Activated CD8-positive, alpha-beta T cell treated with anti-CD3 and anti-CD28 coated beads for 36 hours (primary cell): ENCODE results near the gene CNKSR3. TPM values are rescaled to one million over a fixed set of nuclear protein-coding genes. Genes with fewer than 3 reads are reported as not detected.

ENCODE experiments used
- ATAC-seq: fragments of 200-7000 bp; cut with Tn5 transposase; one replicate; pipeline ENCODE4 v1.10.0; 2021; ENCODE audit warnings: mild to moderate bottlenecking, moderate library complexity
- CTCF ChIA-PET: fragments of 350-600 bp; sonication (Branson Sonifier 250); formaldehyde crosslinking; loops from one replicate; lab custom pipeline; 2021; ENCODE audit warnings: antibody characterized with exemption; lab: Charles Lee
- POLR2A ChIA-PET: fragments of 350-600 bp; sonication (Branson Sonifier 250); formaldehyde crosslinking; loops from one replicate; lab custom pipeline; 2021; ENCODE audit warnings: antibody characterized with exemption; lab: Charles Lee
- DNase-seq: peaks from one replicate; pipeline ENCODE4 v3.0.0-alpha.2; 2020
- H3K27ac Mint-ChIP-seq: one replicate; pipeline ENCODE4 v1.8.0; 2021; ENCODE audit warnings: mild to moderate bottlenecking, mixed read lengths
- H3K27me3 Mint-ChIP-seq: one replicate; pipeline ENCODE4 v1.8.0; 2021; ENCODE audit warnings: mixed read lengths
- H3K36me3 Mint-ChIP-seq: one replicate; pipeline ENCODE4 v1.8.0; 2021; ENCODE audit warnings: low read depth, mixed read lengths
- H3K4me1 Mint-ChIP-seq: one replicate; pipeline ENCODE4 v1.8.0; 2021; ENCODE audit warnings: low read depth, mixed read lengths
- H3K4me3 Mint-ChIP-seq: one replicate; pipeline ENCODE4 v1.8.0; 2021; ENCODE audit warnings: mild to moderate bottlenecking, moderate library complexity, mixed read lengths
- H3K9me3 Mint-ChIP-seq: one replicate; pipeline ENCODE4 v1.8.0; 2021; ENCODE audit warnings: mixed read lengths
- CTCF ChIP-seq: fragments of 200-600 bp; IDR thresholded peaks from one replicate; pipeline ENCODE4 v1.8.0; 2022; ENCODE audit warnings: antibody characterized with exemption, mild to moderate bottlenecking
- intact Hi-C: fragments of 100-400 bp; cut with micrococcal nuclease; formaldehyde crosslinking; loops from one replicate; pipeline ENCODE4 v1.10.0; 2022
- total RNA-seq, 2 experiments: library from RNA; stranded (reverse); gene quantifications; one replicate each; pipeline ENCODE4 v1.2.3, GENCODE V29; 2021

The CNKSR3 gene
- total RNA-seq, 2 experiments from 2014 or later, result 0.34 to 0.45 TPM

GRCh38 chr6:154429711-154430110, 80.8 kb downstream of the CNKSR3 start:
- Mint-ChIP-seq H3K27me3 (no peaks in the 10 kb centered on the region), H3K4me3 (no peak overlapping the region), H3K36me3 (no peaks in the 10 kb centered on the region), H3K4me1 (no peaks in the 10 kb centered on the region), H3K27ac (no peak overlapping the region), H3K9me3 (peaks cover 3% of the 10 kb centered on the region)
- DNase-seq (no peak), ATAC-seq (no peak)
- ChIA-PET CTCF (interaction anchor here (0.7 kb wide), 1 partner anchor 11 kb away, joined by 3 read pairs; no protein-coding TSS in a partner anchor), POLR2A (no interaction called here)
- intact Hi-C loops, result no loop called here
- no peak for TF ChIP-seq CTCF

GRCh38 chr6:154428897-154429296, 81.6 kb downstream of the CNKSR3 start:
- POLR2A ChIA-PET, result no interaction called here
- DNase-seq (no peak), ATAC-seq (no peak)
- Mint-ChIP-seq H3K27ac (no peak overlapping the region), H3K27me3 (no peaks in the 10 kb centered on the region), H3K36me3 (no peaks in the 10 kb centered on the region), H3K4me3 (no peak overlapping the region), H3K9me3 (peaks cover 3% of the 10 kb centered on the region), H3K4me1 (no peaks in the 10 kb centered on the region)
- intact Hi-C loops, result no loop called here
- TF ChIP-seq CTCF, result no peak
- CTCF ChIA-PET, result no interaction called here

- Mint-ChIP-seq H3K36me3 (no peaks in the 10 kb centered on the region), H3K9me3 (peaks cover 3% of the 10 kb centered on the region), H3K27me3 (no peaks in the 10 kb centered on the region), H3K4me3 (no peak overlapping the region), H3K27ac (no peak overlapping the region), H3K4me1 (no peaks in the 10 kb centered on the region)
- intact Hi-C loops, result no loop called here
- TF ChIP-seq CTCF, result no peak
- DNase-seq, result no peak
- no peak for ATAC-seq
- POLR2A ChIA-PET, result no interaction called here
- CTCF ChIA-PET, result interaction anchor here (1.0 kb wide), 1 partner anchor 29 kb away, joined by 3 read pairs; no protein-coding TSS in a partner anchor
These were observed 83.0 kb downstream of the CNKSR3 start for GRCh38 chr6:154427446-154427845.

- Mint-ChIP-seq H3K27ac (no peak overlapping the region), H3K4me1 (no peaks in the 10 kb centered on the region), H3K4me3 (no peak overlapping the region), H3K27me3 (no peaks in the 10 kb centered on the region), H3K9me3 (peaks cover 3% of the 10 kb centered on the region), H3K36me3 (no peaks in the 10 kb centered on the region)
- no peak for TF ChIP-seq CTCF
- intact Hi-C loops, result no loop called here
- DNase-seq (no peak), ATAC-seq (no peak)
- ChIA-PET POLR2A (interaction anchor here (0.6 kb wide), 1 partner anchor 379 kb away, joined by 3 read pairs; no protein-coding TSS in a partner anchor), CTCF (interaction anchor here (0.6 to 1.0 kb wide), 2 partner anchors 14 to 29 kb away, joined by 3 read pairs; no protein-coding TSS in a partner anchor)
These were observed 83.5 kb downstream of the CNKSR3 start for GRCh38 chr6:154426997-154427396.

GRCh38 chr6:154425034-154425433, 85.5 kb downstream of the CNKSR3 start:
- no peak for ATAC-seq
- Mint-ChIP-seq H3K9me3 (no peaks in the 10 kb centered on the region), H3K36me3 (no peaks in the 10 kb centered on the region), H3K4me3 (no peak overlapping the region), H3K27ac (no peak overlapping the region), H3K27me3 (no peaks in the 10 kb centered on the region), H3K4me1 (no peaks in the 10 kb centered on the region)
- TF ChIP-seq CTCF, result no peak
- intact Hi-C loops, result no loop called here
- DNase-seq, result no peak
- ChIA-PET CTCF (no interaction called here), POLR2A (no interaction called here)
